ENCODE data around the gene PPDPF.

The PPDPF gene

GRCh38 chr20:63487781-63488241, 32.8 kb upstream of the PPDPF start:
- DNase-seq (ENCODE audit: low spot score): no peak

- DNase-seq (ENCODE audit: low spot score): no peak
These were observed 32.0 kb upstream of the PPDPF start for GRCh38 chr20:63488315-63489251.

- no peak for DNase-seq (ENCODE audit: low spot score)
These were observed 30.1 kb upstream of the PPDPF start for GRCh38 chr20:63490416-63490815.

GRCh38 chr20:63491078-63491477, 29.5 kb upstream of the PPDPF start:
- no peak for DNase-seq (ENCODE audit: low spot score)

GRCh38 chr20:63491635-63492230, 28.8 kb upstream of the PPDPF start:
- DNase-seq (ENCODE audit: low spot score): no peak

- no peak for DNase-seq (ENCODE audit: low spot score)
These were observed 28.0 kb upstream of the PPDPF start for GRCh38 chr20:63492518-63492917.

- no peak for DNase-seq (ENCODE audit: low spot score)
These were observed 27.6 kb upstream of the PPDPF start for GRCh38 chr20:63492982-63493381.

GRCh38 chr20:63493563-63494020, 27.0 kb upstream of the PPDPF start:
- no peak for DNase-seq (ENCODE audit: low spot score)

- no peak for DNase-seq (ENCODE audit: low spot score)
These were observed 26.5 kb upstream of the PPDPF start for GRCh38 chr20:63494084-63494419.

- DNase-seq (ENCODE audit: low spot score): no peak
These were observed 26.0 kb upstream of the PPDPF start for GRCh38 chr20:63494420-63495166.

GRCh38 chr20:63495167-63495720, 25.3 kb upstream of the PPDPF start:
- no peak for DNase-seq (ENCODE audit: low spot score)

GRCh38 chr20:63495741-63496595, 24.6 kb upstream of the PPDPF start:
- DNase-seq (ENCODE audit: low spot score): peak; percentile 34

- DNase-seq (ENCODE audit: low spot score): no peak
These were observed 23.9 kb upstream of the PPDPF start for GRCh38 chr20:63496596-63497120.

GRCh38 chr20:63497138-63497945, 23.2 kb upstream of the PPDPF start:
- no peak for DNase-seq (ENCODE audit: low spot score)

- no peak for DNase-seq (ENCODE audit: low spot score)
These were observed 22.3 kb upstream of the PPDPF start for GRCh38 chr20:63497946-63498935.

- peak; percentile 45 for DNase-seq (ENCODE audit: low spot score)
These were observed 21.6 kb upstream of the PPDPF start, which contains the start of gene EEF1A2 for GRCh38 chr20:63498960-63499337. Gene EEF1A2 (minus strand): TSS chr20:63499083. CDS start chr20:63497763, 1,320 bp downstream.

GRCh38 chr20:63499338-63499969, 21.1 kb upstream of the PPDPF start:
- no peak for DNase-seq (ENCODE audit: low spot score)

- no peak for DNase-seq (ENCODE audit: low spot score)
These were observed 20.2 kb upstream of the PPDPF start for GRCh38 chr20:63500151-63500901.
